ENCODE measurements around the gene FOXK2.

The FOXK2 gene

GRCh38 chr17:82519971-82520903 is 705 bp downstream of the FOXK2 start:
- peak; percentile 65 for DNase-seq (ENCODE audit: extremely low read depth, insufficient read length)
- no peaks in the 10 kb centered on the region for H3K27me3 ChIP-seq (replicated peaks; ENCODE audit: control insufficient read depth, insufficient read depth, low read length)
- TF ChIP-seq CTCF (IDR thresholded peaks at IDR 0.05; ENCODE audit: insufficient read depth, low read length, poor library complexity, severe bottlenecking), result no peak

GRCh38 chr17:82524540-82524939 is 5.0 kb downstream of the FOXK2 start:
- Histone ChIP-seq H3K27me3 (replicated peaks; ENCODE audit: control insufficient read depth, insufficient read depth, low read length) (no peaks in the 10 kb centered on the region), H3K4me3 (replicated peaks; ENCODE audit: low read depth, low read length) (no peak overlapping the region), H3K36me3 (ENCODE audit: control insufficient read depth, insufficient read depth, low read length) (no peaks in the 10 kb centered on the region; the same call in none of the 2 replicates)
- no peak for TF ChIP-seq CTCF (IDR thresholded peaks at IDR 0.05; ENCODE audit: insufficient read depth, low read length, poor library complexity, severe bottlenecking)
- no peak for DNase-seq (ENCODE audit: extremely low read depth, insufficient read length)

More at GRCh38 chr17:82519971-82520903, 705 bp downstream of the FOXK2 start:
- peak overlapping the region; percentile 81 for H3K4me3 ChIP-seq (replicated peaks; ENCODE audit: low read depth, low read length)
- H3K36me3 ChIP-seq (ENCODE audit: control insufficient read depth, insufficient read depth, low read length), result no peaks in the 10 kb centered on the region; the same call in none of the 2 replicates

- DNase-seq (ENCODE audit: extremely low read depth, insufficient read length), result no peak
- no peaks in the 10 kb centered on the region; the same call in none of the 2 replicates for H3K36me3 ChIP-seq (ENCODE audit: control insufficient read depth, insufficient read depth, low read length)
- H3K4me3 ChIP-seq (replicated peaks; ENCODE audit: low read depth, low read length), result no peak overlapping the region
- no peak for TF ChIP-seq CTCF (IDR thresholded peaks at IDR 0.05; ENCODE audit: insufficient read depth, low read length, poor library complexity, severe bottlenecking)
- no peaks in the 10 kb centered on the region for H3K27me3 ChIP-seq (replicated peaks; ENCODE audit: control insufficient read depth, insufficient read depth, low read length)
Observed at GRCh38 chr17:82525712-82526111, 6.2 kb downstream of the FOXK2 start.

GRCh38 chr17:82527898-82528297 is 8.4 kb downstream of the FOXK2 start:
- Histone ChIP-seq H3K4me3 (replicated peaks; ENCODE audit: low read depth, low read length) (no peak overlapping the region), H3K36me3 (ENCODE audit: control insufficient read depth, insufficient read depth, low read length) (no peaks in the 10 kb centered on the region; the same call in none of the 2 replicates), H3K27me3 (replicated peaks; ENCODE audit: control insufficient read depth, insufficient read depth, low read length) (no peaks in the 10 kb centered on the region)
- DNase-seq (ENCODE audit: extremely low read depth, insufficient read length), result no peak
- no peak for TF ChIP-seq CTCF (IDR thresholded peaks at IDR 0.05; ENCODE audit: insufficient read depth, low read length, poor library complexity, severe bottlenecking)

- no peak overlapping the region for H3K4me3 ChIP-seq (replicated peaks; ENCODE audit: low read depth, low read length)
- TF ChIP-seq CTCF (IDR thresholded peaks at IDR 0.05; ENCODE audit: insufficient read depth, low read length, poor library complexity, severe bottlenecking), result peak; percentile 20
- no peak for DNase-seq (ENCODE audit: extremely low read depth, insufficient read length)
- no peaks in the 10 kb centered on the region; the same call in none of the 2 replicates for H3K36me3 ChIP-seq (ENCODE audit: control insufficient read depth, insufficient read depth, low read length)
- H3K27me3 ChIP-seq (replicated peaks; ENCODE audit: control insufficient read depth, insufficient read depth, low read length), result no peaks in the 10 kb centered on the region
Observed at GRCh38 chr17:82528484-82529265, 9.1 kb downstream of the FOXK2 start.

Measured in GM06990 (cell line).